Stimulated activated CD8-positive, alpha-beta memory T cell treated with anti-CD3 and anti-CD28 coated beads, Interleukin-7, amount 100 ng/mL, for 24 hours (primary cell): Measurements from ENCODE around the gene DPM1.

ENCODE experiments used
- DNase-seq: peaks from one replicate; pipeline ENCODE4 v3.0.0-alpha.2; 2020; ENCODE audit warnings: low read depth

Gene DPM1

DNA sequence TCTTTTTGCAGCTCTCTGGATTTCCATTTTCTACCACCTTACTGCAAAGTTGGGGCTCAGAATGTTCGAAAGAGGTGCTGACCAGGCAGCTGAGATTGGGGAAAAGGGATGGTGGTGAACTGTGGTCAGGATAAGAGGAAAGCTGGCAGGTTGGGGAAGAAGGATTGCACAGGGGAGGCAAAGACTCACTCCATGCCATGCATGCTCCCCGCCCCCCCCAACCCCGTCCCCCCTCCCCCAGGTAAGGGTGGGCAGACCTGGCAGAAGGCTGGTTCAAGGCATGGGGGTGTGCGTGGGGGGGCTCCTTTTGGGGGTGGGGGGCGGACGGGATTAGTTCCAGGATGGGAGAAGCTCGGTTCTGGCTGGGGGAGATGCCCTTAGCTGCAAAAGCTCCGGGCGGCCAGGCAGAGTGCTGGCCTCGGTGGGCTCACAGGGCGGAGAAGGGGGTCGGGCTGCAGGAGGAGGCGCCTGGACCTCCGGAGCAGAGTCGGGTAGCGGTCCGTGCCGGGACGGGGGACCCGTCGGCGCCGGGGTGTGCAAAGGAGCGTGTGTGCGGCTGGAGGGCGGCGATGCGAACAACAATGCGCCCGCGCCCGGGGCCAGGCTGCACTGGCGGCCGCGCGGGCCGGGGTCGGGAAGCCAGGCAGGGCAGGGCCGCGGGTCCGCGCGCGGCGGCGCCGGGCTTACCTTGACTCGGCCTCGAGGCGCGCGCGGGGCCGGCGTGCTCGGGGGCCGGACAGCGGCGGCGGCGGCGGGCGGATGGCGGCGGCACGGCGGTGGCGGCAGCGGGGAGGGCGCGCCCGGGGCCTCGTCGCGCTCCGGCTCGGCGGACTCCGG lies 28.0 kb downstream of the DPM1 start:
- DNase-seq = no peak

DNA sequence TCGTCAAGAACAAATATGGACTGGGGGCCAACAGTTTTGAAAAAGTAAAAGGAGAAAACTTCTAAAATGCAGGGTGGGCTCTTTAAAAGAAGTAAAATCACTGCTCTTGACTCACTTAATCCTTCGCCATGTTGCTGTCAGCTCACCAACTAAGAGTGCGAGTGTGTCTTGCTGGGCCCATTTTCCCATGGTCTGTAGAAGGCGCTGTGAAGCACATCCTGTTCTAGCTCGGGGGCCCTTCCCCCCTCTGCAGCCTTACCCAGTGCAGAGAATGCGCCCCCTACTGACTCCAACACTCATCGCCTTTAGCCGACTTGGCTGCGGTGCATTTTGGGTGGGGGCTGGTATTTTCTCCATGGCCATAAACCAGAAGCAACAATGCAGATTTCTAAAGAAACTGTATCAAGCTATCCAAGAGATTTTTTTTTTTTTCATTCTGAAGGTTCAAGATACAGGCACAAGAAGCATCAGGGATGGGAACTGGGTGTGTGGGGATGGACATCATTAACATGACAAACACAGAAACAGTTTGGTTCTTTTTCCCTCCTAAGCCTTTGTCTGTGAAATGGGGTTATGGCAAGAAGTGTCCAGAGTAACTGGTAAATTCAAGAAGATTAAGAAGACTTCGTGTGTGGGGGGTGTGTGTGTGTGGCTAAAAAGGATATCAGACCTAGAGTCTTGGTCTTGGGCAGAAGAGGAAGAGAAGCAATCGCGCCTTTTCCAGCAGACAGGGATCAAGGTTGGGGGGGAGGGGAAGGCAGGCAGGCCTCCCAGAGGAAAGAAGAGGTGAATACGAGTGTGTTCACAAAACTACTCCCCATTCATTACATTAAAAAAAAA lies 28.8 kb downstream of the DPM1 start:
- peak; percentile 85 for DNase-seq

GRCh38 chr20:50928469-50928868 lies 29.9 kb downstream of the DPM1 start:
- DNase-seq = no peak

GRCh38 chr20:50926530-50926929 lies 31.8 kb downstream of the DPM1 start:
- no peak for DNase-seq

DNA sequence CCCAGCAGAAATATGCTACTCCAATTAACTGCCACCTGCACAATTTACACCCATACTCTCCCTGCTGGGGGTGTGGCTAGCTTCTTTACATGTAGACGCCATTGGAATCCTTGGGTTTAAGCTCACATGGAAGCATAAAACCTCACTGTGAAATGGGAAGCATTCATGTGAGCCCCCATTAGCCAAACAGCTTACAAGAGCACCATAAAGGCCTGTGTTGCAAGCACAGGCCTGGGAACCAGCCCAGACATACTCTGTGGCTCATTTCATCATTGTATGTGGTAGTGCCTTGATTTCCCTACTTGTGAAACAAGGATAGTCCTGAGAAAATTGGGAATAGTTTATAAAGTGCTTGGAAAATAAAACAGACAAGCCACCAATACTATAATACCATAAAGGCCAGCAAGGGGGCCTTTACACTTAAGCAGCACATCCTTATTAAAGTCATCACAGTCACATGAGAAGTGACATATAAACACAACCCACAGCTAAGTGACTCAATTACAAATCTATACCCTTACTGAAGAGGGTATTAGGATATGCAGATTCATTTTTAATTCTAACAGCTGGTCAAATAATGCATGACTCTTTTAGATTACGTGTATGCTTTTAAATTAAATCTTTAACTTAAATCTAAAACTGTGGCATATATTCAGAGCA lies 33.9 kb downstream of the DPM1 start:
- DNase-seq = no peak

DNA sequence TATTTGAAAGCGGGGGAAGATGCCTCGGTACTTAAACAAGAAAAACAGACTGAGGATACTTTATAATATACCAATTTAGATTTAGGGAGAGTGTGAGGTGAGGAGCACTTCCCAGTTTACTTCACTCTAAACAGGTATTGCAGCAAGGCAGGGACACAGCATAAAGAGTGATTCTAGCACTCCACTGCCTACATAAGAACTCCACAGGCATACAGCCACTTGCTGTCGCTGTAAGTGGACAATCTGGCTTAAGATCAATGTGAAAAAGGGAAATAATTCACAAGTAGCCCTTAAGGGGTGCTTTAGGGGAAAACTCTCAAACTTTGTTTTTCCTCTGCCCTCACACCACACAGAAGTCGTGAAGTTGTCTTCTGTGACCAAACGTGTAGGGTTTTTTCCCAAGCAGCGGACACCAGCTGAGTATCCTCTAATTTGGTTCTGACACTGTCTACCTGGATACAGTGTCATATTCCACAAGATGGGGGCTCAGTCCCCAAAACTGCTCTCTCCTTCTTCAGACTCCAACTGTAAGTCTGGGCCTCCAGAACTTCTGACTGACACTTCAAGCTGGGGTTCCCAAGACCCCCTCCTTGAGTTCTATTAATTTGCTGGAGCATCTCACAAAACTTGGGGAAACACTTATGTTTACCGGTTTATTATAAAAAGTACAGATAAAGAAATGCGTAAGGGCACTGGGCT lies 36.4 kb downstream of the DPM1 start:
- DNase-seq = no peak

DNA sequence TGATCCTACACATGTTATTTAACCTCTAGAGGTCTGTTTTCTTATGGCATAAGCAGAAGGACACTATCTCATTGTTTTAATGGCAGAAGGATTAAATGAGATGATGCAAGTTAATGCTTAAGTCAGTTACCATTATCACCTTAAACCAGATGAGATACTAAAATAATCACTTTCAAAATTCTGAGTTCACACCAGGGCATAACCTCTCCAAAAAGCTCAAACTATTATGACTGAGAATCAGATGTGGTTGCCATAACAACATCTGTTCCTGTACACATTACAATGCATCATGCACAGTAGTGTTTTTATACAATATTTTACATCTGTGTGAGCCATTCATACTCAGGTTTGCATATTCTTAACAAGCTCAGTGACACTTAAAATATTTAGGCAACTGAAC lies 37.3 kb downstream of the DPM1 start:
- DNase-seq = no peak

DNA sequence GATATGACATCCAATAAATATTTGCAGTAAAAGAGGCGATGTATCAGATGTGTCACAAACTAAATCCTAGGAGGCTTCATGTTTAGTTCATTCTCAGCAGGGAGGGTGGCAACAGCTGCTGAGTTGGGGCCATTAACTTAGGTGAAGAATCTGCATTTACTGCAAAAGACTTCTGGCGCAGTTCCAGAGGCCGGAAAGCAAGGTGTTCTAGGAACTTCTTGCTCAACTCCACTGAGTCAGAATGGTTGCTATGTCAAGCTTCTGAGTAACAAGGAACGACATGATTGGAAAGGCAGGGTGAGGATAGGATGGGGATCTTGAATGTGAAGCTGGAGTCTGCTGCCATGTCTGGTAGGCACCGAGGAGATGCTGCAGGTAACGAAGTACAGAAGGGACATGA lies 38.8 kb downstream of the DPM1 start:
- DNase-seq = no peak

- no peak for DNase-seq
Measured at GRCh38 chr20:50918403-50918802, 39.9 kb downstream of the DPM1 start.

- DNase-seq = no peak
Measured at GRCh38 chr20:50916934-50917333, 41.4 kb downstream of the DPM1 start.

DNA sequence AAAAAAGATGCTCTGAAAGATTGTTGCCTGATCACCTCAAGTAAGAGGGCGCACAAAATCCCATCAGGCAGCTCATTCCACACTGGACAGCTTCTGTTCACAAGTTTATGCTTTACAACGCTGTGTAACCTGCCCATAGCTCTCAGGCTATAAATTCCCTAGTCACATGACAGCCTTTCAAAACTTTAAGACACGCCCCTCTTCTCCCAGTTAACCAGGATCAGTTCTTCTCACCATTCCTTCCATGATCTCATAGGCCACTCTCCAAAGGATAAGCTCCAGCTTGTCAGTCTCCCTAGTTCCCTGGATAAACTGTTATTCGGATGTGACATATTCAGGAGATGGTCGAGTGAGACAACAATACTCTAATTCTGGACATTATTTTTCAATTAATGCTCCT lies 42.1 kb downstream of the DPM1 start:
- DNase-seq = no peak

GRCh38 chr20:50915424-50915823 lies 42.9 kb downstream of the DPM1 start:
- DNase-seq = no peak

DNA sequence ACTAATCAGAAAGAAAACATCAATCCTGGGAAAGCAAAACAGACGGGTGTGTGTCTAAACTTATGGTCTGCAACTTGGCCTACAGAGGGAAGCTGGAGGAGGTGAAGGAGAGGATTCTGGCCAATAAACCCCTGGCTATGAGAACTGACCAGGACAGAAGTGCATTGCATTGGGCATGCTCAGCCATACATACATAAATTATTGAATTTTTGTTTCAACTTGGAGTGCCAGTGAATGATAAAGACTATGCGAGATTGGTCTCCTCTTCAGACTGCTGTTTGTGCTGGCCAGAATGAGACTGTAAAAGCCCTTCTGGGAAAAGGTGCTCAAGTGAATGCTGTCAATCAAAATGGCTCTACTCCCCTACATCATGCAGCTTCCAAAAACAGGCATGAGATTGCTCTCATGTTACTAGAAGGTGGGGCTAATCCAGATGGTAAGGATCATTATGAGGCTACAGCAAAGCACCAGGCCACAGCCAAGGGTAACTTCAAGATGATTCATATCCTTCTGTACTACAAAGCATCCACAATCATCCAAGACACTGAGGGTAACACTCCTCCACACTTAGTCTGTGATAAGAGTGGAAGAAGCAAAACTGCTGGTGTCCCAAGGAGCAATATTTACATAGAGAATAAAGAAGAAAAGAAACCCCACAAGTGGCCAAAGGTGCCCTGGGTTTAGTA lies 44.5 kb downstream of the DPM1 start:
- DNase-seq = no peak

- no peak for DNase-seq
Measured at GRCh38 chr20:50911716-50912115, 46.6 kb downstream of the DPM1 start.

DNA sequence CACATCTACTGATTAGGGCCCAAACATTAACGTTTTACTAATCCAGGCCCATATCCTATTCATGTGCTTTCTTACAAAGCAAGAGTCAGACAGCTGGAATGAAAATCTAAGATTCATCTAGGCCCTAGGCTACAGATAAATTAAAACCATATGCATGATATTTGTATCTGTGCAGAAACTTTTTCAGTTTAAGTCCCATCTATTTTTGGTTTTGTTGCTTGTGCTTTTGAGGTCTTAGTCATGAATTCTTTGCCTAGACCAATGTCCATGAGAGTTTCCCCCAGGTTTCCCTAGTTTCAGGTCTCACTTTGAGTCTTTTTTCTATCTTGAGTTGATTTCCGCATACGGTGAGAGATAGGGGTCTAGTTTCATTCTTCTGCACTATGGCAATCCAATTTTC lies 47.3 kb downstream of the DPM1 start:
- no peak for DNase-seq

DNA sequence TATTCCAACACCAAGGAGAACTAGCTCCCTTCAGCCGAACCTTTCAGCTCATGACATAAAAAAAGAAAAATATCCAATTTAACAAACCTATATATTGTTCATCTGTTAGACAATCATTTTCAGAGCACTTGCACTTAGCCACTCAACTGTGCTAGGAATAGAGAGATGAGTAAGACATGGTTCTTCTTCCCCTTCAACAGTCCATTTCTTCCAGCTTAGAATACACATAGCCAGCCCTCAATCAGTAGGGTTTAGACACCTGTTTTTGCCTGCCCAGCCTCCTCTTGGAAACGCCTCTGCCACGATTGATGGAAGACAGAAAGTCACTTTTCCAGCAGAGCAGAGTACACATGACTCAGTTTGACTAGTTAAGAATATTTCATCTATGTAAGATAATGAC lies 48.9 kb downstream of the DPM1 start:
- DNase-seq = no peak

- DNase-seq = no peak
Measured at GRCh38 chr20:50904067-50904570, 54.2 kb downstream of the DPM1 start.

GRCh38 chr20:50903353-50904051 lies 54.8 kb downstream of the DPM1 start:
- no peak for DNase-seq

GRCh38 chr20:50901301-50901700 lies 57.0 kb downstream of the DPM1 start:
- no peak for DNase-seq

GRCh38 chr20:50900261-50900660 lies 58.1 kb downstream of the DPM1 start:
- no peak for DNase-seq

DNA sequence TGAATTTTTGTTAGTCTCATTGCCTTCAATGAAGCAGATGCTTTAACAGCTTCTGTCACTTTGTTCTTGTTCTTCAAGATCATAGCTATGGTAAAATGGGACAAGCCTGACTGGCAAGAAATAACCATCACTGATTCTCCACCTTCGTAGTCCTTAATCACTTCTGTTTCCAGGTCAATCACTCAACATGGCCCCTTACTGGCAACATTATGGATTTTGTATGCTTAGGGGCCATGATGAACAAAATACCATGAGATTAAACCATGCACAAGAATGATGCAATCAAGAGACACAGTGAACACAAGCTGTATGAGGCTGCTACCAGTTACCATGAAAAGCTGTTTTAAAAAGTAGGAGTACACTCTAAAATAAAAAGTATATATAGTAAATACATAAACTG lies 59.9 kb downstream of the DPM1 start:
- DNase-seq = no peak
